HG02973 (cell line): ENCODE results near the gene MRPL39.
A peak's percentile ranks its signal among the peaks of the same experiment; 100 is the strongest.

Experiments
- ATAC-seq: cut with Tn5 transposase; IDR thresholded peaks from one replicate; pipeline ENCODE4 v1.9.1; 2021; ENCODE audit warnings: moderate library complexity; ENCODE audit not compliant: unreplicated experiment

MRPL39 gene

GRCh38 chr21:25615880-25616279 lies 8.6 kb upstream of the MRPL39 start:
- no peak for ATAC-seq

- no peak for ATAC-seq
Measured at GRCh38 chr21:25614441-25614840, 7.2 kb upstream of the MRPL39 start.

- ATAC-seq: peak; percentile 77
Measured at GRCh38 chr21:25608044-25608737, 910 bp upstream of the MRPL39 start.

DNA sequence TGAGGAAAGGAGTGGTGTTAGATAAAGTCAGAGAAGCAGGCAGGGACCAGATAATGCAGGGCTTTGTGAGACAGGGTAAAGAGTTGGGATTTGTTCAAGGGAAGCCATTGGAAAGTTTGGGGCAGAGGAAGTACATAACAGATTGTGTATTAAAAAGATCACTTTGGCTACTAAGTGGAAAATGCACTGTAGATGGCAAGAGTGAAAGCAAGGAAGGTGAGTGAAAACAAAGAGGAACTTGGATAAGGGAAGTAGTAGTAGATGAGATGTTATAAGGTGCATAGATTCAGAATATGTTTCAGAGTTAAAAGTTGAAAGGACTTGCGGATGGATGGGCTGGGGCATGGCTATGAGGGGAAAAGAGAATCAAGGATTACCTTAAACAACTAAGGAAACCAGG lies 17.4 kb downstream of the MRPL39 start:
- no peak for ATAC-seq

DNA sequence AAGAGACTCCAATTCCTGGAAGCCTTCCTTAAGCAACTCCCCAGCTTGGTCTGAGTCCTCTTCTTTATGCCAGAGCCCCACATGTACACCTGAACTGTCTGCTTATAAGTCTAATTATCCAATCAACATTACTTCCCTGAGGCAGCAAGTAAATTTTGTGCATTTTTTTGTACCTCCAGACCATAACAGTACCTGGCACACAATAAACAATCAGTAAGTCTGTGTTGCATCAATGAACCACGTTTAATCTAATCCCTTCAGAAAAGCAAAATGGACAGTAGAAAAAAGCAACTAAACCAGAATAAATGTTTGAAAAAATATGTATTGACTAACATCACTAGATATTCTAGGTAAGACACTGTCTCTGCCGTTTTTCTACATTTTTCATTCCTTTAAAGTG lies 20.5 kb downstream of the MRPL39 start:
- no peak for ATAC-seq

- no peak for ATAC-seq
Measured at GRCh38 chr21:25586326-25586725, 21.0 kb downstream of the MRPL39 start.

- no peak for ATAC-seq
Measured at GRCh38 chr21:25584833-25585676, 22.2 kb downstream of the MRPL39 start.

DNA sequence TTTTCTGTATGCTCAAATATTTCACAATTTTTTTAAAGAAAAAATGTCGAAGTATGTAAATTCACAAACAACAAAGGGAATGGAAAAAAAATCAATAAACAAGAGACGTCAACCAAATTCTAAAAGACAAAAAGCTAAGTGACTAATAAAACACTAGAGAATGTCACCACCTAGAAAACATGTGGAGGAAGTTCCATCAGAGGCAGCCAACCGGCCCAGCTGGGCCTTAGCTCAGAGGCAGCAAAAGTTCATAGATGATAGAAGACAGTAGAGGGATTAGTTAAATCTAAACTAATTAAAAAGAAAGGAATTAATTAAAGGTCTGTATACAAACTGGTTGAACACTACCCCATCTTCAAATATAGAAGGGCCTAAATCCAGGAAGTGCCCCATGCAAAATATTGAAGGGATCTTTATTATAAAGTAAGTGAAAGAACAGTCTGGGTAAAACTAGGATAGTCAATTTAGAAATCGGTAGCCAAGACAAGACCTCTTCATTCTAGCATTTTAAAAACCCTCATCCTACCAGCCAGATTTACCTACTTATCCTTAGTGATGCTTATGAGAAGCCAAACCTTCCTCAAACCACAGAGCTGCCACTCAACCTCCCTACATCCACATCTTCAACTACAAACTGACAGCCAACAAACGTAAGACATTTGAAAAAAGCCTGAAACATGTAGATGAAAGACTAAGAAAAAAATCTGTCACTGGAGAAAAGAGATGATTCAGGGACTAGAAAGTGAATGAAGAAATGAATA lies 23.7 kb downstream of the MRPL39 start:
- no peak for ATAC-seq

DNA sequence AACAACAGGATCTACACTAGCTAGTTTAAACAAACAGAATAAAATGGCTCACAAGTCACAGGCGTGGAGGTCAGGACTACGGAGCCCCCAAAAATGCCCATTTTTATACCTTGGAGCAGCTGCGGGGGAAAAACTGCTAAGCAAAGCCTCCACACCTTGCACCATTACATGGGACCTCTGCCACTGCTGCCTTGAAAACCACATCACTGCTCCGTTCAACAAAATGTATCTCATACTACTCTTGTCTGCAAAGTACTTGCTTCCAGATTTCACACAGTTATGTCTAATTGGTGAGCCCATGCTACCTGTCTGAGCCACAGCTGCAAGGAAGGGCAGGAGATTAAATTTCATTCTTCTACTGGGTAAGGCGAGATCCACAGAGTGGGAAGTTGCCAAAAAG lies 24.4 kb downstream of the MRPL39 start:
- no peak for ATAC-seq

- no peak for ATAC-seq
Measured at GRCh38 chr21:25582164-25582790, 25.0 kb downstream of the MRPL39 start.

DNA sequence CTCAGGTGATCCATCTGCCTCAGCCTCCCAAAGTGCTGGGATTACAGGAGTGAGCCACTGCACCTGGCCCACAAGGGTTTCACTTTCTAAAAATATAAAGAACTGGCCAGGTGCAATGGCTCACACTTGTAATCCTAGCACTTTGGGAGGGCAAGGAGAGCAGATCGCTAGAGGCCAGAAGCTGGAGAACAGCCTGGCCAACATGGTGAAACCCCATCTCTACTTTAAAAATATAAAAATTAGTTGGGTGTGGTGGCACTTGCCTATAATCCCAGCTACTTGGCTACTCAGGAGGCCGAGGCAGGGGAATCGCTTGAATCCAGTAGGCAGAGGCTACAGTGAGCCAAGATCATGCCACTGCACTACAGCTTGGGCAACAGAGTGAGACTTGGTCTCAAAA lies 25.7 kb downstream of the MRPL39 start:
- ATAC-seq: no peak

GRCh38 chr21:25580912-25581260 lies 26.4 kb downstream of the MRPL39 start:
- ATAC-seq: no peak

- no peak for ATAC-seq
Measured at GRCh38 chr21:25579226-25580013, 27.9 kb downstream of the MRPL39 start.

GRCh38 chr21:25578056-25578961 lies 29.0 kb downstream of the MRPL39 start:
- ATAC-seq: peak; percentile 28

GRCh38 chr21:25577424-25578055 lies 29.7 kb downstream of the MRPL39 start:
- ATAC-seq: no peak

DNA sequence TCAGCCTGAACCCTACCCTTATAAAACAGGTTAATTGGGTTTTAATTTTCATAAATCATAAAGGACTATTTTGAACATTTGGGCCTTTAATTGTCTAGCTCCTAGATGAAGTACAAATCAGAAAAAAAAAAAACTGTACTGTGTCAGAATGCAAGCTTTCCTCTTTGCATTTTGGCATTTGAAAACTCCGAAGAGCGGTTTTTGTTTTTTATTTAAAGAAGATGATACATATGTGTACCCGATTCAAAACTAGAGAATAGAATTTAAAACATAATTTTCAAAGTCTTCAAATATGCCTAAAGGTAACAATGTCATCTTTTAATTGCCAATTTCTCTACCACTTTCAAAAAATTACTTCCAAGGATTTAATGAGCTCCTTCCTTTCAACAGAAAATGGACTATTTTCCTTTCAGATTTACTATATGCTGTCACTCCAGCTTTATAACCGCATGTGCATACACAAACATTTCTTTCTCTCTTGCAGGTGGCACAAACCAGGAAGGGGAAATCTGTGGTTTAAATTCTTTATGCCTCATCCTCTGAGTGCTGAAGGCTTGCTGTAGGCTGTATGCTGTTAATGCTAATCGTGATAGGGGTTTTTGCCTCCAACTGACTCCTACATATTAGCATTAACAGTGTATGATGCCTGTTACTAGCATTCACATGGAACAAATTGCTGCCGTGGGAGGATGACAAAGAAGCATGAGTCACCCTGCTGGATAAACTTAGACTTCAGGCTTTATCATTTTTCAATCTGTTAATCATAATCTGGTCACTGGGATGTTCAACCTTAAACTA lies 33.7 kb downstream of the MRPL39 start:
- peak; percentile 23 for ATAC-seq

- peak; percentile 40 for ATAC-seq
Measured at GRCh38 chr21:25572861-25573310, 34.4 kb downstream of the MRPL39 start.

DNA sequence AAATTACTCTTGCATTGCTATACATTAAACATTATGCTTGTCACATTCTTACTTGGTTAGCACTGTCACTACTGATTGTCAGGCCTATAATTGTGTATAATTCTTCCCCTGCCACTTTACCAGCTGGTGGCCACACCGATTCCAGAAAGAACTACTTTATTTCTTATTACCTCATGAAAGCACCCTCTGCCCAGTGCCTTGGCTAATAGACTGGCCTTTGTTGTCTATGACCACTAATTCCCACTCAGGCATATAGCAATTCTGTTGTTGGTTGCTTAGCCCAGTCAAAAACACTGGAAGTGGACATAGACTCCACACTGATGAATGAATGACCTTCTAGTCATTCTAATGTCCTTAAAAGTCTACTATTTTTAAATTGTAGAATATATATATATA lies 35.6 kb downstream of the MRPL39 start:
- no peak for ATAC-seq
